IMR-90 (cell line): ENCODE results near the gene HSP90AB1. TPM values are rescaled to one million over a fixed set of nuclear protein-coding genes. Genes with fewer than 3 reads are reported as not detected.

Source experiments
- ATAC-seq: fragments of 200-7000 bp; cut with Tn5 transposase; 2 replicates; pipeline ENCODE4 v1.9.1; 2020; ENCODE audit warnings: low read depth, mild to moderate bottlenecking, moderate library complexity
- BruUV-seq: library from RNA; stranded (reverse); fragments of 400-500 nt; replicated peaks from 2 replicates; lab custom pipeline; 2021; lab: Mats Ljungman, UMichigan
- CTCF ChIA-PET: fragments of 300-600 bp; formaldehyde crosslinking; extraction: SDS; loops from one replicate; lab custom pipeline; 2021; ENCODE audit warnings: antibody characterized with exemption; lab: Yijun Ruan, JAX
- POLR2A ChIA-PET: fragments of 300-600 bp; sonication (Branson Sonifier 250); formaldehyde crosslinking; loops from one replicate; lab custom pipeline; 2022; ENCODE audit warnings: antibody characterized with exemption; ENCODE audit not compliant: unreplicated experiment; lab: Charles Lee
- DNase-seq: peaks from one replicate; pipeline ENCODE4 v3.0.0; 2013
- H2AFZ ChIP-seq: replicated peaks from 2 replicates; pipeline ENCODE3; 2013; ENCODE audit warnings: low read length, mild to moderate bottlenecking; ENCODE audit not compliant: poor library complexity
- H2AK5ac ChIP-seq: 2 replicates; pipeline ENCODE4 v1.6.1; 2013; ENCODE audit warnings: low read depth, low read length, inconsistent platforms
- H2AK9ac ChIP-seq: replicated peaks from 2 replicates; pipeline ENCODE3; 2013; ENCODE audit warnings: mild to moderate bottlenecking, low read depth, low read length, moderate library complexity; ENCODE audit not compliant: poor library complexity
- H2BK120ac ChIP-seq: 2 replicates; pipeline ENCODE4 v1.6.1; 2013; ENCODE audit warnings: low read depth, low read length, inconsistent platforms
- H2BK15ac ChIP-seq: 3 replicates; pipeline ENCODE4 v1.6.1; 2013; ENCODE audit warnings: low read depth, low read length, inconsistent platforms
- H2BK20ac ChIP-seq: 2 replicates; pipeline ENCODE4 v1.6.1; 2013; ENCODE audit warnings: low read depth, mild to moderate bottlenecking, inconsistent platforms, low read length, moderate library complexity
- H2BK5ac ChIP-seq: 2 replicates; pipeline ENCODE4 v1.6.1; 2013; ENCODE audit warnings: mild to moderate bottlenecking, low read depth, low read length, inconsistent platforms; ENCODE audit not compliant: poor library complexity, severe bottlenecking
- H3K14ac ChIP-seq: replicated peaks from 2 replicates; pipeline ENCODE4 v1.6.1; 2013; ENCODE audit warnings: low read depth, low read length, inconsistent platforms
- H3K18ac ChIP-seq: 2 replicates; pipeline ENCODE4 v1.6.1; 2013; ENCODE audit warnings: low read depth, low read length, control low read depth
- H3K23ac ChIP-seq: 2 replicates; pipeline ENCODE4 v1.6.1; 2013; ENCODE audit warnings: low read depth, low read length, inconsistent platforms
- H3K27ac ChIP-seq: 2 replicates; pipeline ENCODE4 v1.5.1; 2013; ENCODE audit warnings: mild to moderate bottlenecking, control low read depth, low read length; ENCODE audit not compliant: insufficient read depth
- H3K27me3 ChIP-seq: 2 replicates; pipeline ENCODE4 v1.6.1; 2013; ENCODE audit warnings: low read length; ENCODE audit not compliant: control insufficient read depth, insufficient read depth
- H3K36me3 ChIP-seq: 2 replicates; pipeline ENCODE4 v1.6.1; 2013; ENCODE audit warnings: low read length, mixed read lengths; ENCODE audit not compliant: control insufficient read depth, insufficient read depth
- H3K4ac ChIP-seq: 2 replicates; pipeline ENCODE4 v1.6.1; 2013; ENCODE audit warnings: low read depth, low read length, inconsistent platforms
- H3K4me1 ChIP-seq: 2 replicates; pipeline ENCODE4 v1.6.1; 2013; ENCODE audit warnings: low read length, mixed read lengths; ENCODE audit not compliant: control insufficient read depth, insufficient read depth
- H3K4me2 ChIP-seq: 2 replicates; pipeline ENCODE4 v1.6.1; 2013; ENCODE audit warnings: low read depth, mild to moderate bottlenecking, control low read depth, low read length, moderate library complexity
- H3K4me3 ChIP-seq: 2 replicates; pipeline ENCODE4 v1.5.1; 2013; ENCODE audit warnings: low read depth, mild to moderate bottlenecking, control low read depth, low read length, moderate library complexity; ENCODE audit not compliant: insufficient read depth
- H3K56ac ChIP-seq: 2 replicates; pipeline ENCODE4 v1.6.1; 2013; ENCODE audit warnings: low read length, inconsistent platforms; ENCODE audit not compliant: insufficient read depth; ENCODE audit errors: extremely low read depth
- H3K79me1 ChIP-seq, 2 experiments: 2 replicates each; pipeline ENCODE4 v1.6.1; 2013; ENCODE audit warnings: low read length in 2 of 2, inconsistent platforms in 1 of 2, low read depth in 1 of 2
- H3K9ac ChIP-seq: 2 replicates; pipeline ENCODE4 v1.6.1; 2013; ENCODE audit warnings: low read depth, low read length, control low read depth
- H3K9me1 ChIP-seq: 2 replicates; pipeline ENCODE4 v1.6.1; 2013; ENCODE audit warnings: low read length, inconsistent platforms; ENCODE audit not compliant: insufficient read depth
- H3K9me3 ChIP-seq: 2 replicates; pipeline ENCODE4 v1.6.1; 2013; ENCODE audit warnings: low read length; ENCODE audit not compliant: control insufficient read depth, insufficient read depth
- H4K20me1 ChIP-seq: 2 replicates; pipeline ENCODE4 v1.6.1; 2013; ENCODE audit warnings: low read length, inconsistent platforms; ENCODE audit not compliant: insufficient read depth
- H4K5ac ChIP-seq: 2 replicates; pipeline ENCODE4 v1.6.1; 2013; ENCODE audit warnings: mild to moderate bottlenecking, low read depth, low read length, control low read depth
- H4K8ac ChIP-seq, 2 experiments: 2 replicates each; pipeline ENCODE4 v1.6.1; 2013; ENCODE audit warnings: low read depth in 2 of 2, low read length in 2 of 2, control low read depth in 1 of 2, inconsistent platforms in 1 of 2
- H4K91ac ChIP-seq: 2 replicates; pipeline ENCODE4 v1.6.1; 2013; ENCODE audit warnings: low read depth, low read length, inconsistent platforms; ENCODE audit not compliant: insufficient read depth
- BHLHE40 ChIP-seq: fragments of 150-350 bp; IDR thresholded peaks from 2 replicates; pipeline ENCODE4 v1.6.1; 2016; ENCODE audit warnings: mild to moderate bottlenecking, low read depth, low read length
- CEBPB ChIP-seq: IDR thresholded peaks from 2 replicates; pipeline ENCODE4 v1.6.1; 2012; ENCODE audit warnings: low read depth, low read length, improper control_type of control experiment
- CTCF ChIP-seq: conservative IDR thresholded peaks from 2 replicates; pipeline ENCODE4 v1.5.1; 2012; ENCODE audit warnings: mild to moderate bottlenecking, low read depth, low read length, improper control_type of control experiment
- ELK1 ChIP-seq: fragments of 150-350 bp; IDR thresholded peaks from 2 replicates; pipeline ENCODE4 v1.6.1; 2016; ENCODE audit warnings: low read depth, mild to moderate bottlenecking, low read length, moderate library complexity, borderline replicate concordance
- FOS ChIP-seq: fragments of 150-350 bp; IDR thresholded peaks from 2 replicates; pipeline ENCODE4 v1.6.1; 2016; ENCODE audit warnings: low read depth, low read length
- MAFK ChIP-seq: IDR thresholded peaks from 2 replicates; pipeline ENCODE4 v1.6.1; 2012; ENCODE audit warnings: low read depth, low read length, improper control_type of control experiment
- MAZ ChIP-seq: IDR thresholded peaks from 2 replicates; pipeline ENCODE4 v1.6.1; 2012; ENCODE audit warnings: low read depth, mild to moderate bottlenecking, low read length, improper control_type of control experiment, moderate library complexity, borderline replicate concordance
- MXI1 ChIP-seq: IDR thresholded peaks from 2 replicates; pipeline ENCODE4 v1.6.1; 2012; ENCODE audit warnings: low read depth, mild to moderate bottlenecking, low read length, moderate library complexity, borderline replicate concordance
- NFE2L2 ChIP-seq: fragments of 150-350 bp; IDR thresholded peaks from 2 replicates; pipeline ENCODE4 v1.6.1; 2016; ENCODE audit warnings: low read depth, mild to moderate bottlenecking, low read length
- POLR2A ChIP-seq: IDR thresholded peaks from 2 replicates; pipeline ENCODE4 v1.6.1; 2012; ENCODE audit warnings: mild to moderate bottlenecking, low read depth, low read length
- RAD21 ChIP-seq: IDR thresholded peaks from 2 replicates; pipeline ENCODE4 v1.6.1; 2012; ENCODE audit warnings: low read length, improper control_type of control experiment
- RFX5 ChIP-seq: IDR thresholded peaks from 2 replicates; pipeline ENCODE4 v1.8.0; 2012; ENCODE audit warnings: low read depth, mild to moderate bottlenecking, low read length, moderate library complexity
- SMC3 ChIP-seq: fragments of 150-350 bp; IDR thresholded peaks from 2 replicates; pipeline ENCODE4 v1.6.1; 2016; ENCODE audit warnings: low read depth, mild to moderate bottlenecking, antibody characterized with exemption, low read length, moderate library complexity
- USF2 ChIP-seq: fragments of 150-350 bp; IDR thresholded peaks from 2 replicates; pipeline ENCODE4 v1.6.1; 2017; ENCODE audit warnings: mild to moderate bottlenecking, antibody characterized with exemption, low read length, low read depth
- WGBS, 2 experiments: methylation state at CpG; one replicate each; pipeline versions ENCODE4 v1.1.5 to v1.1.7; 2013; ENCODE audit warnings: missing lambda C conversion rate in 2 of 2; ENCODE audit not compliant: insufficient read length in 1 of 2; ENCODE audit errors: extremely low coverage in 2 of 2; 5-methylcytosine and 5-hydroxymethylcytosine counted together
- dilution Hi-C: fragments of 300-500 bp; cut with HindIII; formaldehyde crosslinking; loops from one replicate; pipeline ENCODE4 v1.14.3; 2018; ENCODE audit warnings: low sequenced_read_pairs; ENCODE audit not compliant: unreplicated experiment
- in situ Hi-C: fragments of 300-500 bp; cut with MboI; formaldehyde crosslinking; loops from 3 replicates; pipeline ENCODE4 v1.14.3; 2019; ENCODE audit warnings: low sequenced_read_pairs, inconsistent platforms, mixed read lengths
- intact Hi-C: fragments of 100-400 bp; cut with micrococcal nuclease; formaldehyde crosslinking; loops from 2 replicates; pipeline ENCODE4 v1.10.0; 2022
- polyA plus RNA-seq, 3 experiments: library from polyadenylated mRNA; depleted of rRNA; stranded (reverse); fragments of >200 nt; gene quantifications; 2 replicates each; pipeline ENCODE4 v1.2.3, GENCODE V29; 2012; ENCODE audit warnings: low replicate concordance in 1 of 3
- total RNA-seq: library from RNA; depleted of rRNA; stranded (reverse); fragments of >200 nt; gene quantifications from 2 replicates; pipeline ENCODE4 v1.2.3, GENCODE V29; 2012

The HSP90AB1 gene
- total and polyA plus RNA-seq, 2 of the 4 experiments (the other 2 are of a cell fraction): 887 to 1,307 TPM

GRCh38 chr6:44219815-44220784 is 26.8 kb upstream of the HSP90AB1 start:
- Histone ChIP-seq H3K4me1 (peaks cover 16% of the 10 kb centered on the region), H3K4me2 (no peak overlapping the region)
- WGBS, 2 experiments: 81% methylated on average over 7 of the region's 28 CpGs; no CpG with 5 or more reads in 1 of the 2 experiments
- no peak for TF ChIP-seq NFE2L2
- no peak for TF ChIP-seq SMC3
- TF ChIP-seq POLR2A: no peak
- TF ChIP-seq MAFK: no peak
- TF ChIP-seq FOS: no peak
- no peak for TF ChIP-seq BHLHE40
- TF ChIP-seq MAZ: no peak
- TF ChIP-seq USF2: no peak
- TF ChIP-seq ELK1: no peak
- no peak for TF ChIP-seq CEBPB
- no peak for TF ChIP-seq RFX5
- no peak for TF ChIP-seq MXI1
- TF ChIP-seq CTCF: no peak
- no peak for TF ChIP-seq RAD21

More at GRCh38 chr6:44219815-44220784, 26.8 kb upstream of the HSP90AB1 start:
- Histone ChIP-seq H2AK5ac (no peak overlapping the region; the same call in 1 of the 2 replicates), H2BK120ac (no peak overlapping the region), H3K79me1 (peaks cover 0 to 8% of the 10 kb centered on the region in 2 experiments; a peak in 1 of 4 replicates), H3K27ac (no peak overlapping the region), H4K20me1 (no peaks in the 10 kb centered on the region), H2AFZ (no peak overlapping the region), H2BK20ac (no peak overlapping the region), H3K9me3 (no peaks in the 10 kb centered on the region), H3K4ac (no peak overlapping the region), H3K18ac (no peak overlapping the region), H3K4me3 (no peak overlapping the region), H3K36me3 (no peaks in the 10 kb centered on the region), H3K27me3 (peaks cover 7% of the 10 kb centered on the region; the same call in 1 of the 2 replicates), H4K91ac (no peak overlapping the region), H3K9ac (no peak overlapping the region), H4K8ac (no peak overlapping the region), H4K5ac (no peak overlapping the region), H3K14ac (no peak overlapping the region), H2AK9ac (no peak overlapping the region), H2BK5ac (no peak overlapping the region), H2BK15ac (no peak overlapping the region), H3K9me1 (peaks cover 4% of the 10 kb centered on the region; the same call in 1 of the 2 replicates), H3K23ac (no peak overlapping the region), H3K56ac (no peak overlapping the region)
- ATAC-seq (no peak), DNase-seq (no peak)
- dilution Hi-C loops (no loop called here), in situ Hi-C loops (no loop called here), intact Hi-C loops (no loop called here)
- BruUV-seq: no TSS peak
- CTCF ChIA-PET: no interaction called here
- POLR2A ChIA-PET: interaction anchor here (0.5 kb wide), 1 partner anchor 30 kb away, joined by 8 read pairs; no protein-coding TSS in a partner anchor
